Right lobe of liver (tissue), 6 donors: ENCODE data around the gene GPR176. TPM values are rescaled to one million over a fixed set of nuclear protein-coding genes. Genes with fewer than 3 reads are reported as not detected.

ENCODE experiments used
- ATAC-seq, 4 donors: fragments of 200-7000 bp; cut with Tn5 transposase; one replicate each; pipeline ENCODE4 v1.9.1; 2020; ENCODE audit warnings: mild to moderate bottlenecking in 4 of 4, moderate library complexity in 4 of 4
- DNase-seq, 3 donors: peaks; one replicate each; pipeline ENCODE4 v3.0.0-alpha.2; 2020
- H3K27ac ChIP-seq, 3 donors: fragments of 200-600 bp; one replicate each; pipeline ENCODE4 v1.8.0; 2022
- H3K27me3 ChIP-seq, 2 donors: fragments of 200-600 bp; one replicate each; pipeline ENCODE4 v1.8.0; 2022
- H3K36me3 ChIP-seq, 4 donors: fragments of 200-600 bp; sonication (generic) in 1 of 4; one replicate each; pipeline versions ENCODE4 v1.5.1 to v1.8.0; 2017 to 2022; ENCODE audit warnings: control low read depth in 1 of 4
- H3K4me1 ChIP-seq, 4 donors: fragments of 200-600 bp; sonication (generic) in 1 of 4; one replicate each; pipeline versions ENCODE4 v1.5.1 to v1.8.0; 2017 to 2022; ENCODE audit warnings: control low read depth in 1 of 4
- H3K4me3 ChIP-seq, 3 donors: fragments of 200-600 bp; one replicate each; pipeline ENCODE4 v1.8.0; 2022
- H3K9me3 ChIP-seq, 4 donors: fragments of 200-600 bp; sonication (generic) in 1 of 4; one replicate each; pipeline versions ENCODE4 v1.5.1 to v1.8.0; 2017 to 2022; ENCODE audit warnings: control low read depth in 1 of 4
- CTCF ChIP-seq, 4 donors: fragments of 200-600 bp in 3 of 4; fragments of 450-650 bp in 1 of 4; IDR thresholded peaks; one replicate each; pipeline versions ENCODE4 v1.5.1 to v1.8.0; 2016 to 2022; ENCODE audit warnings: antibody characterized with exemption in 4 of 4, mild to moderate bottlenecking in 2 of 4
- POLR2A ChIP-seq: fragments of 450-650 bp; IDR thresholded peaks from one replicate; pipeline ENCODE4 v1.6.1; 2017; ENCODE audit warnings: antibody characterized with exemption, mild to moderate bottlenecking
- WGBS: methylation state at CpG from one replicate; pipeline ENCODE4 v1.1.6; 2018; ENCODE audit warnings: low coverage, low lambda C conversion rate; ENCODE audit not compliant: insufficient coverage; ENCODE audit errors: missing lambda C conversion rate; 5-methylcytosine and 5-hydroxymethylcytosine counted together
- intact Hi-C, 2 donors: fragments of 100-400 bp; cut with DNase I; formaldehyde crosslinking; loops; one replicate each; pipeline versions ENCODE4 v1.11.2 to v1.14.1; 2022
- total RNA-seq, 6 experiments: library from RNA; depleted of rRNA in 2 of 6; stranded (reverse); fragments of >200 nt in 2 of 6; fragmentation: NEBNext Ultra II Directional in 3 of 6; extraction: Animal tissue kit (Norgen Biotek cat#: 25700) in 3 of 6; gene quantifications; one replicate each; pipeline versions ENCODE4 v1.1.0 to v1.2.4, GENCODE V29; 2016 to 2023
- donor health status: DM: no; HTN: yes; CAD: no.
- donor health status: DM: no; HTN: no; CAD: no.
- donor health status: DM: no; HTN: no; CAD: no.
- donor health status: DM: no; HTN: yes; CAD: no.
- donor health status: DM: no; HTN: yes; CAD: no.

The GPR176 gene
- total RNA-seq, 6 experiments from 2014 or later, result 0.59 to 2.1 (median 1.3) TPM

GRCh38 chr15:39793923-39794322, 126.1 kb downstream of the GPR176 start:
- no peak for TF ChIP-seq POLR2A
- no peak for TF ChIP-seq CTCF (IDR thresholded peaks at IDR 0.05)
- 76% methylated on average over 4 of the region's 4 CpGs for WGBS
- no peak overlapping the region for H3K4me3 ChIP-seq
- intact Hi-C loops, result loop anchor here (5.0 to 10.0 kb wide), 2 partner anchors 78 to 81 kb away; no protein-coding TSS in a partner anchor
- no peaks in the 10 kb centered on the region for H3K36me3 ChIP-seq
- no peak overlapping the region for H3K27ac ChIP-seq
- H3K27me3 ChIP-seq, result no peaks in the 10 kb centered on the region
- H3K9me3 ChIP-seq, result no peaks in the 10 kb centered on the region
- ATAC-seq, result no peak
- DNase-seq, result no peak
- H3K4me1 ChIP-seq, result no peaks in the 10 kb centered on the region

- H3K9me3 ChIP-seq, result no peaks in the 10 kb centered on the region
- TF ChIP-seq CTCF (IDR thresholded peaks at IDR 0.05) (no peak), POLR2A (no peak)
- DNase-seq (no peak), ATAC-seq (no peak)
- no peaks in the 10 kb centered on the region for H3K36me3 ChIP-seq
- H3K4me3 ChIP-seq, result no peak overlapping the region
- H3K27me3 ChIP-seq, result no peaks in the 10 kb centered on the region
- intact Hi-C loops, result loop anchor here (5.0 to 10.0 kb wide), 2 partner anchors 79 to 82 kb away; no protein-coding TSS in a partner anchor
- H3K4me1 ChIP-seq, result no peaks in the 10 kb centered on the region
- no peak overlapping the region for H3K27ac ChIP-seq
- 24% methylated on average over 4 of the region's 4 CpGs for WGBS
Observed at GRCh38 chr15:39792844-39793335, 127.2 kb downstream of the GPR176 start.

DNA sequence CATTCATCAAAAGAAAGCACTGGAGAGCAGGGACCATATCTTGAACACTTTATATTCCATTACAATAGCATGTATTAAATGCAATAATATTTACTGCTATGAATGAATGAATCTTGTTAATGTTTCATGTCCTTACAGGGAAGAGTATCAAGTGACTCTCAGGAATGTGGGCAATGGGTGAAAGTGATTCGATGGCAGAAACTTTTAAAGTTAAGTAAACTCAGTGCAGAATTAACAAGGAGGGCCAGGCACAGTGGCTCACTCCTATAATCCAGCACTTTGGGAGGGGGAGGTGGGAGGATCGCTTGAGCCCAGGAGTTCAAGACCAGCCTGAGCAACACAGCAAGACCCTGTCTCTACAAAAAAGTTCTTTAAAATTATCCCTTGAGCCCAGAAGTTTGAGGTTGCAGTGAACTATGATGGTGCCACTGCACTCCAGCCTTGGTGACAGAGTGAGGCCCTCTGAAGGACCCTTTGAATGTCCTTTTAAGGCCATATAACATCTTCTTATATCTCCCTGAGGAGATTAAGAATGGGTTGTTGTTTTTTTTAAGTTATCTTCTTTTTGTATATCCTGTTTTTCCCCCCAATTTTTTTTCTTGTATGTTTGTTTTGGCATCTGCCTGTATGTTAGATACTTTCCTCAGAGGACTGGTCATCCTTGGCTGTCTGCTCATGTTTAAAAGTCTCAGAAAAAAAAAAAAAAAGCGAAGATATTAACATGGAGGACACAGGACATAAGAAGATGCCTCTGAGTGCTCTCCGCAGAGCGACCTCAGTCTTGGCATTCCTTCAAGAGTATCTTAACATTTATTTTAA, 127.8 kb downstream of the GPR176 start:
- no peaks in the 10 kb centered on the region for H3K27me3 ChIP-seq
- DNase-seq (no peak), ATAC-seq (no peak)
- H3K27ac ChIP-seq, result no peak overlapping the region
- H3K4me3 ChIP-seq, result no peak overlapping the region
- no peaks in the 10 kb centered on the region for H3K4me1 ChIP-seq
- 62% methylated on average over 4 of the region's 5 CpGs for WGBS
- TF ChIP-seq POLR2A (no peak), CTCF (IDR thresholded peaks at IDR 0.05) (no peak)
- intact Hi-C loops, result loop anchor here (5.0 to 10.0 kb wide), 2 partner anchors 80 to 83 kb away; no protein-coding TSS in a partner anchor
- H3K36me3 ChIP-seq, result no peaks in the 10 kb centered on the region
- H3K9me3 ChIP-seq, result no peaks in the 10 kb centered on the region

DNA sequence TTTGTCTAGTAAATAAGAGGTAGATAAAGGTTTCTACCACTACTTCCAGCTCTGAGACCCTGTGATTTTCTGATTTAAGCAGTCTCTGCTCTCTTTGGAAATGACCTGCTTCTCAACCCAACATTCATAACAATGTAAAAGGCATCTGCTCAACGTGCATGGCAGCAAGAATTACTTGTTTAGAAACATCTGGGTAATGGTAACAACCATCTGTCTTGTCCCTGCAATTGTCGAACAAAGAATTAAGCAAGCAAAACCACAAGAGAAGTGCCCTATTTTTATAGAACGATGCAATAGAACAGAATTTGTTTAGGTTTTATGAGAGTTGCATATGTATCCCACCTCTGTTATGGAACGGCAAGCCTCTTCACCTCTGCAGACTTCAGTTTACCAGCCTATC, 130.3 kb downstream of the GPR176 start:
- intact Hi-C loops, result loop anchor here (5.0 to 10.0 kb wide), 2 partner anchors 83 to 85 kb away; no protein-coding TSS in a partner anchor
- no peak for ATAC-seq

More for the DNA sequence above, 130.3 kb downstream of the GPR176 start:
- H3K4me1 ChIP-seq, result peaks cover 0 to 12% (median 7%) of the 10 kb centered on the region in 4 donors
- H3K27me3 ChIP-seq, result no peaks in the 10 kb centered on the region
- 58% methylated on average over 4 of the region's 4 CpGs for WGBS
- no peak for DNase-seq
- no peaks in the 10 kb centered on the region for H3K36me3 ChIP-seq
- no peaks in the 10 kb centered on the region for H3K9me3 ChIP-seq
- no peak overlapping the region for H3K4me3 ChIP-seq
- no peak overlapping the region for H3K27ac ChIP-seq
- TF ChIP-seq CTCF (IDR thresholded peaks at IDR 0.05) (no peak), POLR2A (no peak)
